OCI-LY1 (cell line): Measurements from ENCODE around the gene ELK4.

Experiments used
- H2AFZ ChIP-seq: fragments of 200-600 bp; sonication (generic), shearing (Covaris generic); 2 replicates; pipeline ENCODE4 v1.6.0; 2014; ENCODE audit warnings: antibody characterized with exemption, mild to moderate bottlenecking, low read length
- H3F3A ChIP-seq: fragments of 200-600 bp; sonication (generic), shearing (Covaris generic); 2 replicates; pipeline ENCODE4 v1.6.0; 2014; ENCODE audit warnings: mild to moderate bottlenecking, antibody characterized with exemption, low read length, moderate library complexity; ENCODE audit not compliant: insufficient read depth
- H3K27ac ChIP-seq: fragments of 200-600 bp; sonication (generic); 2 replicates; pipeline ENCODE4 v1.5.1; 2014; ENCODE audit warnings: low read length, mixed run types, mild to moderate bottlenecking, low read depth; ENCODE audit not compliant: poor library complexity, severe bottlenecking
- H3K27me3 ChIP-seq: fragments of 200-600 bp; sonication (generic); 2 replicates; pipeline ENCODE4 v1.6.0; 2014; ENCODE audit warnings: antibody characterized with exemption, mild to moderate bottlenecking, low read length, moderate library complexity; ENCODE audit not compliant: insufficient read depth
- H3K36me3 ChIP-seq: fragments of 200-600 bp; sonication (generic); 2 replicates; pipeline ENCODE4 v1.6.1; 2014; ENCODE audit warnings: mild to moderate bottlenecking, antibody characterized with exemption, low read length, moderate library complexity, mixed read lengths; ENCODE audit not compliant: insufficient read depth
- H3K4me1 ChIP-seq: fragments of 200-600 bp; sonication (generic); 2 replicates; pipeline ENCODE4 v1.5.1; 2014; ENCODE audit warnings: mild to moderate bottlenecking, low read length, moderate library complexity; ENCODE audit not compliant: insufficient read depth, severe bottlenecking
- H3K4me2 ChIP-seq: fragments of 200-600 bp; sonication (generic), shearing (Covaris generic); 2 replicates; pipeline ENCODE4 v1.6.1; 2014; ENCODE audit warnings: low read length
- H3K4me3 ChIP-seq: fragments of 200-600 bp; sonication (generic); 2 replicates; pipeline ENCODE4 v1.5.1; 2014; ENCODE audit warnings: low read length, low read depth, mild to moderate bottlenecking, mixed read lengths; ENCODE audit not compliant: poor library complexity, severe bottlenecking
- H3K79me2 ChIP-seq: fragments of 200-600 bp; shearing (Covaris generic); 2 replicates; pipeline ENCODE4 v1.6.1; 2016; ENCODE audit warnings: mixed run types, low read length, mixed read lengths; ENCODE audit not compliant: insufficient read depth
- H3K9ac ChIP-seq: fragments of 200-600 bp; sonication (generic), shearing (Covaris generic); 2 replicates; pipeline ENCODE4 v1.6.1; 2014; ENCODE audit warnings: mild to moderate bottlenecking, low read length, mixed read lengths
- H3K9me2 ChIP-seq: fragments of 200-600 bp; sonication (generic), shearing (Covaris generic); 2 replicates; pipeline ENCODE4 v1.6.1; 2014; ENCODE audit warnings: low read depth, mild to moderate bottlenecking, low read length, mixed read lengths
- H3K9me3 ChIP-seq: fragments of 200-600 bp; shearing (Covaris generic); 2 replicates; pipeline ENCODE4 v1.6.1; 2014; ENCODE audit warnings: low read length, mixed read lengths
- H4K20me1 ChIP-seq: fragments of 200-600 bp; sonication (generic), shearing (Covaris generic); 2 replicates; pipeline ENCODE4 v1.6.0; 2016; ENCODE audit warnings: mild to moderate bottlenecking, low read length; ENCODE audit not compliant: insufficient read depth
- CTCF ChIP-seq: fragments of 200-600 bp; sonication (generic), shearing (Covaris generic); IDR thresholded peaks from 2 replicates; pipeline ENCODE4 v1.5.1; 2017; ENCODE audit warnings: mild to moderate bottlenecking, antibody characterized with exemption, low read length, moderate library complexity, mixed read lengths
- EZH2 ChIP-seq: fragments of 200-600 bp; sonication (generic), shearing (Covaris generic); IDR thresholded peaks from 2 replicates; pipeline ENCODE4 v1.8.0; 2017; ENCODE audit warnings: borderline replicate concordance, mixed run types, mild to moderate bottlenecking, antibody characterized with exemption, low read length, moderate library complexity, mixed read lengths

ELK4 gene

GRCh38 chr1:205571747-205572146 lies 60.1 kb downstream of the ELK4 start:
- Histone ChIP-seq H3K4me1 (no peaks in the 10 kb centered on the region), H3K27ac (no peak overlapping the region), H3F3A (no peaks in the 10 kb centered on the region), H4K20me1 (no peaks in the 10 kb centered on the region), H3K27me3 (peaks cover 5% of the 10 kb centered on the region), H3K9me2 (no peaks in the 10 kb centered on the region), H3K36me3 (no peaks in the 10 kb centered on the region), H3K9ac (no peak overlapping the region), H2AFZ (no peak overlapping the region), H3K9me3 (no peaks in the 10 kb centered on the region), H3K4me2 (no peak overlapping the region), H3K4me3 (no peak overlapping the region), H3K79me2 (no peaks in the 10 kb centered on the region)
- TF ChIP-seq EZH2 (no peak), CTCF (no peak)

- no peaks in the 10 kb centered on the region for H3K36me3 ChIP-seq
- H3K9me3 ChIP-seq, result no peaks in the 10 kb centered on the region
- no peak overlapping the region for H3K4me2 ChIP-seq
- H3F3A ChIP-seq, result no peaks in the 10 kb centered on the region
- H3K4me1 ChIP-seq, result no peaks in the 10 kb centered on the region
- H3K27me3 ChIP-seq, result peaks cover 5% of the 10 kb centered on the region
- H2AFZ ChIP-seq, result no peak overlapping the region
- no peaks in the 10 kb centered on the region for H3K79me2 ChIP-seq
- H3K9me2 ChIP-seq, result no peaks in the 10 kb centered on the region
- no peak overlapping the region for H3K27ac ChIP-seq
- no peak for TF ChIP-seq CTCF
- TF ChIP-seq EZH2, result no peak
- H3K9ac ChIP-seq, result no peak overlapping the region
- H3K4me3 ChIP-seq, result no peak overlapping the region
- no peaks in the 10 kb centered on the region for H4K20me1 ChIP-seq
Observed at GRCh38 chr1:205570796-205571537, 60.8 kb downstream of the ELK4 start.

DNA sequence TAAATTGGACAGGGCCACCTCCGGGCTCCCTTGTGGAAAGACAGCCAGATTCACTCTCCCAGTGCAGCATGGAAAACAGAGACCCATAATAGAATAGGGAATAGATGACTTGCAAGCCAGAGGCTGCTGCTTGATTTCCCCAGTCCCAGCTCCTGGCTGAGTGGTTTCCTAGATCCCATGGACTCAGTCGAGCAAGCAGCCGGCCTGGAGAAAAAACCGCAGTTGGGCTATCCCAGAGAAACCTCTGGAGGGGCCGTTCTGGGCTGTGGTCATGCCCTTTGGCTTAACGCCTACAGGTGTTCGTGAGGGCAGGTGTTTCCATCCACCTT lies 61.7 kb downstream of the ELK4 start:
- Histone ChIP-seq H3K4me3 (no peak overlapping the region), H3K27me3 (peaks cover 5% of the 10 kb centered on the region), H4K20me1 (no peaks in the 10 kb centered on the region), H3K36me3 (no peaks in the 10 kb centered on the region), H3K9me3 (no peaks in the 10 kb centered on the region), H3F3A (no peaks in the 10 kb centered on the region), H3K27ac (no peak overlapping the region), H3K79me2 (no peaks in the 10 kb centered on the region), H3K9me2 (no peaks in the 10 kb centered on the region), H2AFZ (no peak overlapping the region), H3K9ac (no peak overlapping the region), H3K4me1 (no peaks in the 10 kb centered on the region), H3K4me2 (no peak overlapping the region)
- TF ChIP-seq EZH2, result no peak
- no peak for TF ChIP-seq CTCF
